Progenitor cell of endocrine pancreas (in vitro differentiated cells): Measurements from ENCODE around the gene GRM4. TPM values are rescaled to one million over a fixed set of nuclear protein-coding genes. Genes with fewer than 3 reads are reported as not detected.
A peak's percentile ranks its signal among the peaks of the same experiment; 100 is the strongest.

ENCODE experiments used
- DNase-seq: peaks from one replicate; pipeline ENCODE4 v3.0.0; 2021; ENCODE audit warnings: low spot score; ENCODE audit not compliant: unreplicated experiment
- H3K27ac Mint-ChIP-seq: 2 replicates; pipeline ENCODE4 v1.8.0; 2021; ENCODE audit warnings: mild to moderate bottlenecking, moderate library complexity, mixed read lengths
- H3K27me3 Mint-ChIP-seq: 2 replicates; pipeline ENCODE4 v1.8.0; 2021; ENCODE audit warnings: mixed read lengths
- H3K36me3 Mint-ChIP-seq: 2 replicates; pipeline ENCODE4 v1.8.0; 2022; ENCODE audit warnings: mixed read lengths; ENCODE audit not compliant: insufficient read depth
- H3K4me1 Mint-ChIP-seq: 2 replicates; pipeline ENCODE4 v1.8.0; 2021; ENCODE audit warnings: low read depth, mixed read lengths
- H3K4me3 Mint-ChIP-seq: 2 replicates; pipeline ENCODE4 v1.8.0; 2021; ENCODE audit warnings: low read depth, mild to moderate bottlenecking, moderate library complexity, mixed read lengths
- H3K9me3 Mint-ChIP-seq: 2 replicates; pipeline ENCODE4 v1.8.0; 2021; ENCODE audit warnings: low read depth, mixed read lengths
- total RNA-seq: library from RNA; stranded (reverse); gene quantifications from 2 replicates; pipeline ENCODE4 v1.2.1, GENCODE V29; 2021
- TF ChIP-seq, protein P1 (sequence below): fragments of 200-600 bp; sonication (generic); IDR thresholded peaks from one replicate; pipeline ENCODE4 v1.5.0; 2021; ENCODE audit warnings: antibody characterized with exemption, mild to moderate bottlenecking; ENCODE audit not compliant: unreplicated experiment

Gene GRM4
- total RNA-seq, 1 donor from 2014 or later = 0.38 TPM

DNA sequence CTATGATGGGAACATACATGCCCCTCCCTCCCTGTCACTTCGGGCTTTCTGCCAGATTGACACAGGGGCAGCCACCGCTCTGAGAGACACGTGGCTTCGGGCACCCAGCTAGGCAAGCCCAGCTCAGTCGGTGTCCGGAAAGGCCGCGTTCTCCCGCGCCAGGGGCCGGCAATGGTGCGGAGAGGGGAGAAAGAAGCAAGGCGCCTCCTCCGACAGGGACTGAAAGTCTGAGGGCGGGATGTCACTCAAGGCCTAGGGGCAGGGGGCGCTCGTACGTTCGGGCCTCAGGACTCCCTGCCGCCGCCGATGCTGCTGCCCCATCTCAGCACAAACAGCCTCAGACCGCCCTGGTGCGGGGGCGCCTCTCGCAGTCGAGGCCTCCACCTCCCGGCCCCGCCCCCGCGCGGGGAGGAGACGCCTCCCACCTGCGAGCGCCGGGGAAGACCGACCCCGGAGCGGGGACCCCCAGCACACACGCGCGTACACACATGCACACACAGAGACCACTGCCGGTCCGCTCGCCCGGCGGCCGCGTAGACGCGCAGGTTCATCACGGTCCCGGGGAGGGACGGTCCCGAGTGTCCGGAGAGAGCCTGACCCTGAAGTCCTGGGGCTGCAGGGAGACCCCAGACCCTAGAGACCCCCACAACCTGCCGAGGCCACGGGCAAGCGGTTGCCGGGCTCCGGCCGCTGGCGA is 1.9 kb downstream of the GRM4 start:
- H3K27ac Mint-ChIP-seq = no peak overlapping the region
- H3K27me3 Mint-ChIP-seq = peaks cover 81% of the 10 kb centered on the region
- peak; percentile 32 for DNase-seq
- no peaks in the 10 kb centered on the region for H3K9me3 Mint-ChIP-seq
- H3K36me3 Mint-ChIP-seq = no peaks in the 10 kb centered on the region
- TF ChIP-seq, protein P1, sequence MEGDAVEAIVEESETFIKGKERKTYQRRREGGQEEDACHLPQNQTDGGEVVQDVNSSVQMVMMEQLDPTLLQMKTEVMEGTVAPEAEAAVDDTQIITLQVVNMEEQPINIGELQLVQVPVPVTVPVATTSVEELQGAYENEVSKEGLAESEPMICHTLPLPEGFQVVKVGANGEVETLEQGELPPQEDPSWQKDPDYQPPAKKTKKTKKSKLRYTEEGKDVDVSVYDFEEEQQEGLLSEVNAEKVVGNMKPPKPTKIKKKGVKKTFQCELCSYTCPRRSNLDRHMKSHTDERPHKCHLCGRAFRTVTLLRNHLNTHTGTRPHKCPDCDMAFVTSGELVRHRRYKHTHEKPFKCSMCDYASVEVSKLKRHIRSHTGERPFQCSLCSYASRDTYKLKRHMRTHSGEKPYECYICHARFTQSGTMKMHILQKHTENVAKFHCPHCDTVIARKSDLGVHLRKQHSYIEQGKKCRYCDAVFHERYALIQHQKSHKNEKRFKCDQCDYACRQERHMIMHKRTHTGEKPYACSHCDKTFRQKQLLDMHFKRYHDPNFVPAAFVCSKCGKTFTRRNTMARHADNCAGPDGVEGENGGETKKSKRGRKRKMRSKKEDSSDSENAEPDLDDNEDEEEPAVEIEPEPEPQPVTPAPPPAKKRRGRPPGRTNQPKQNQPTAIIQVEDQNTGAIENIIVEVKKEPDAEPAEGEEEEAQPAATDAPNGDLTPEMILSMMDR = peak; percentile 59
- H3K4me1 Mint-ChIP-seq = peaks cover 3% of the 10 kb centered on the region
- no peak overlapping the region for H3K4me3 Mint-ChIP-seq

DNA sequence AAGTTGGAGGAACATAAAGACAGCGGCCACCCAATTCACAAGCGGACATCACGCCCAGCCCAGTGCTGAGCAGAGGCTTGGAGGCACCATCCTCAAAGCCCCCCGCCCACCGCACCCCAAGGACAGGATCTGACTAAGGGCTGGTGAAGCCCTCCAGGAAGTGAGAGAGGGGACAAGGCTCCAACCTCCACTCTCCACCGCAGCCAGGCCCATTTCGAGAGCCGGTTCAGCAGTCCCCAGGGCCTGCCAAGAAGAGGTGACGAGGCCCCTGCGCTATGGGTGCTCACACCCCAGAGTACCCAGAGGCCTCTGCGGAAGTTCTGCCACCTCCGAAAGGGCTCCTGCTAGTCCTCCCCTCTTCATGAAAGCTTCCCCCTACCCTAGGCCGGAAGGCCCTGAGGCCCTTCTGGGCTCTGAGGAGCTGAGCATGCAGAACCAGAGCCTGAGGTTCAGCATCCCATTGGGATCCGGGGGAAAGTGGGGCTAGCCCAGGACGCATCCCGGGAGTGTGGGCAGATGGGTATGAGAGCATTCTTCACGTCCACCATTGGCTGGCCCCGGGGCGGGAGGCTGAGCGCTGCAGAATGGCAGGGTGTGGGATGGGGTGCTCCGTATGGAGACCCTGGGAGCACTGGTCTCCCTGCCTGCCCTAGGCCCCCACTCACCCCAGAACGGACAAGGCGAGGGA is 2.5 kb downstream of the GRM4 start:
- peaks cover 3% of the 10 kb centered on the region for H3K4me1 Mint-ChIP-seq

DNA sequence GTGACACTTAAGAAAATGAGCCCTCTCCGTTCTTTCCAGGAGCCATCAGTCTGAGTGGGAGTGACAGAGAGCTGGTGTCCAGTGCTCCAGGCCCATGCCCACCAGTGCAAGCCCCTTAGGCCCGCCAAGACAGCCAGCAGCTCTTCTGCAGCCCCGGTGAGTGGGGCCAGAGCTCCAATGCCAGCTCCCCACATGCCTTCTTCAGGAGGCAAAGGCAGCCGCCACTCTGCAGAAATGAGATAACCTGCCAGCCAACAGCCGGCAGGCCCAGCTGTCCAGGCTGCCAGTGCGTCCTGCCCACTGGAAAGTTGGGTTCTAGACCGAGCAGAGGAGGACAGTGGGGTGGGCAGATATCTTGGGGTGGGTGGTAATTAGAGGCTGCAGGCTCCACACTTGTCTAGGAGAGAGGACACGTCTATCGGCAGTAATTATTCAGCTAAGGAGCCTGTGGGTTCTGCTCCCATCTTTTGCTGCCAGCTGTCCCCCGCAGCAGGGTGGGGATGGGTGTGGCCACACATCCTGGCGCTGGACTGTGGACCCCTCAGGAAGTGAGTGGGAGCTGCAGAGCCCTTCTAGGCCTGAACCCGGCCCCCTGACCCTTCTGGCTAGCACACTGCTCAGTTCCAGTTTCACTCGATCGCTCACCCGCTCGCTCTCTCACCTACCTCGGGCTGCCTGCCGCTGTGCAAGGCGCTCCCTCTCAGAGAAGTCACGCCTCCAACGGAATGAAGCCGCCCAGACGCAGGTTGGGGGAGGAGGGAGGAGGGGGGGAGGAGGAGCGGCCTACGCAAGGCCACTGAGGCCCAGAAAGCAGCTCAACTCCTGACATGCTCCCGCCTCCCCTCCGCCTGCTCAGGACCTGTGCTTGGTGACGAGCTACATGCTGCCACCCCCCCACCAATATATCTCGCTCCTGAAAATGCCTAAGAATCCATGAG is 3.6 kb downstream of the GRM4 start:
- TF ChIP-seq, protein P1 = no peak
- Mint-ChIP-seq H3K27me3 (peaks cover 82% of the 10 kb centered on the region), H3K4me3 (no peak overlapping the region), H3K9me3 (no peaks in the 10 kb centered on the region), H3K36me3 (no peaks in the 10 kb centered on the region), H3K27ac (no peak overlapping the region), H3K4me1 (peaks cover 3% of the 10 kb centered on the region)
- DNase-seq = no peak

More for the DNA sequence above, 2.5 kb downstream of the GRM4 start:
- TF ChIP-seq, protein P1 = no peak
- H3K36me3 Mint-ChIP-seq = no peaks in the 10 kb centered on the region
- no peak overlapping the region for H3K4me3 Mint-ChIP-seq
- H3K27ac Mint-ChIP-seq = peak overlapping the region; percentile 59
- peaks cover 83% of the 10 kb centered on the region for H3K27me3 Mint-ChIP-seq
- H3K9me3 Mint-ChIP-seq = no peaks in the 10 kb centered on the region
- no peak for DNase-seq

DNA sequence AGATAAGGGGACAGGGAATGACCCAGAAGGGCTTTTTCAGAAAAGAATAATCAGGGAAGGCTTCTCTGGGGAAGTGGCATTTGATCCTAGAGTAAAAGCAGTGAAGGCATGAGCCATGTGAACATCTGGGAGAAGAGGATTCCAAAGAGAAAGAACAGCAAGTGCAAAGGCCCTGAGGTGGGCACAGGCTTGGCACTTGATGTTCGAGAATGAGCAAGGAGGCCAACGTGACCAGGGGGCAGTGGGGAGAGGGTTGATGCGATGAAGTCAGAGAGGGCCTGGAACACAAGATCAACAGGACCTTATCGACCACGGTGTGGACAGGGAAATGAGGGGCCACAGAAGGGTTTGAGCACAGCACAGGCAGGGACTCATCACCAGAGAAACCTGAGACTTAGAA is 5.8 kb downstream of the GRM4 start:
- Mint-ChIP-seq H3K9me3 (no peaks in the 10 kb centered on the region), H3K4me3 (no peak overlapping the region), H3K4me1 (peaks cover 1% of the 10 kb centered on the region), H3K27ac (no peak overlapping the region), H3K36me3 (no peaks in the 10 kb centered on the region), H3K27me3 (peaks cover 72% of the 10 kb centered on the region)
- TF ChIP-seq, protein P1 = no peak
- no peak for DNase-seq
